ENCODE results near the gene PPM1L.
A peak's percentile ranks its signal among the peaks of the same experiment; 100 is the strongest.

PPM1L gene

GRCh38 chr3:161051856-161052255 lies 295.8 kb downstream of the PPM1L start:
- DNase-seq: no peak

- DNase-seq: no peak
Observed at GRCh38 chr3:161054860-161055604, 299.0 kb downstream of the PPM1L start.

GRCh38 chr3:161064413-161064812 lies 308.4 kb downstream of the PPM1L start:
- no peak for DNase-seq

GRCh38 chr3:161066930-161067329 lies 310.9 kb downstream of the PPM1L start:
- DNase-seq: no peak

GRCh38 chr3:161067335-161067734 lies 311.3 kb downstream of the PPM1L start:
- no peak for DNase-seq

GRCh38 chr3:161069511-161070251 lies 313.6 kb downstream of the PPM1L start:
- DNase-seq: peak; percentile 32

GRCh38 chr3:161070252-161070930 lies 314.4 kb downstream of the PPM1L start:
- no peak for DNase-seq

- DNase-seq: no peak
Observed at GRCh38 chr3:161070980-161071663, 315.1 kb downstream of the PPM1L start.

GRCh38 chr3:161072211-161072621 lies 316.2 kb downstream of the PPM1L start:
- DNase-seq: no peak

GRCh38 chr3:161072751-161073150 lies 316.7 kb downstream of the PPM1L start:
- no peak for DNase-seq

GRCh38 chr3:161073181-161073580 lies 317.1 kb downstream of the PPM1L start:
- DNase-seq: no peak

- DNase-seq: no peak
Observed at GRCh38 chr3:161081633-161082032, 325.6 kb downstream of the PPM1L start.

- DNase-seq: no peak
Observed at GRCh38 chr3:161082063-161082462, 326.0 kb downstream of the PPM1L start.

- DNase-seq: no peak
Observed at GRCh38 chr3:161083131-161083530, 327.1 kb downstream of the PPM1L start.

- DNase-seq: no peak
Observed at GRCh38 chr3:161084277-161084676, 328.2 kb downstream of the PPM1L start.

GRCh38 chr3:161093895-161094294 lies 337.9 kb downstream of the PPM1L start:
- DNase-seq: no peak

- DNase-seq: no peak
Observed at GRCh38 chr3:161096771-161097367, 340.8 kb downstream of the PPM1L start.

- DNase-seq: no peak
Observed at GRCh38 chr3:161100994-161101393, 345.0 kb downstream of the PPM1L start.

GRCh38 chr3:161101609-161102008 lies 345.6 kb downstream of the PPM1L start:
- no peak for DNase-seq

GRCh38 chr3:161103776-161104385 lies 347.9 kb downstream of the PPM1L start:
- DNase-seq: no peak

- no peak for DNase-seq
Observed at GRCh38 chr3:161104561-161105551, 348.8 kb downstream of the PPM1L start, which contains the start of gene B3GALNT1. TSS of gene B3GALNT1 (minus strand) at chr3:161105349. CDS start at chr3:161086754, 18,595 bp downstream.
